T-cell (primary cell): ENCODE measurements around the gene MRPS31. TPM values are rescaled to one million over a fixed set of nuclear protein-coding genes. Genes with fewer than 3 reads are reported as not detected.

Experiments
- ATAC-seq, 4 experiments: fragments of 200-7000 bp in 3 of 4; fragments of 150-1000 bp in 1 of 4; cut with Tn5 transposase; replicated peaks in 1 of 4; 1 replicate in 3 of 4; 2 replicates in 1 of 4; pipeline ENCODE4 v1.10.0; 2021; ENCODE audit warnings: moderate library complexity in 3 of 4, mild to moderate bottlenecking in 2 of 4, moderate number of reproducible peaks in 1 of 4
- CTCF ChIA-PET, 2 donors: fragments of 300-600 bp; sonication (Branson Sonifier 250); formaldehyde crosslinking; loops; one replicate each; lab custom pipeline; 2022; ENCODE audit warnings: antibody characterized with exemption in 2 of 2; lab: Charles Lee
- POLR2A ChIA-PET, 2 donors: fragments of 300-600 bp; sonication (Branson Sonifier 250); formaldehyde crosslinking; loops; one replicate each; lab custom pipeline; 2022; ENCODE audit warnings: antibody characterized with exemption in 2 of 2; lab: Charles Lee
- DNase-seq, 35 experiments: peaks; one replicate each; pipeline versions ENCODE4 v3.0.0 to v3.0.0-alpha.2; 2013 to 2023
- H3K27ac ChIP-seq: one replicate; pipeline ENCODE4 v1.5.1; 2013; ENCODE audit warnings: low read length
- H3K27me3 ChIP-seq, 2 experiments: replicated peaks in 1 of 2; 1 replicate in 1 of 2; 2 replicates in 1 of 2; pipeline versions ENCODE4 v1.6.1 to v1.7.0; 2013; ENCODE audit warnings: low read length in 1 of 2, mixed read lengths in 1 of 2; ENCODE audit not compliant: control insufficient read depth in 2 of 2, insufficient read depth in 2 of 2; ENCODE audit errors: extremely low read depth in 1 of 2
- H3K36me3 ChIP-seq, 2 donors: 1 replicate in 1 of 2; 2 replicates in 1 of 2; pipeline versions ENCODE4 v1.6.1 to v1.7.0; 2013; ENCODE audit warnings: low read length in 1 of 2; ENCODE audit not compliant: control insufficient read depth in 2 of 2, insufficient read depth in 1 of 2; ENCODE audit errors: extremely low read depth in 1 of 2
- H3K4me1 ChIP-seq, 2 experiments: 1 replicate in 1 of 2; 2 replicates in 1 of 2; pipeline versions ENCODE4 v1.6.1 to v1.7.0; 2013; ENCODE audit warnings: low read length in 2 of 2, mixed read lengths in 1 of 2; ENCODE audit not compliant: insufficient read depth in 2 of 2, control insufficient read depth in 1 of 2; ENCODE audit errors: extremely low read depth in 1 of 2
- H3K4me3 ChIP-seq, 2 donors: 1 replicate in 1 of 2; 2 replicates in 1 of 2; pipeline versions ENCODE4 v1.5.1 to v1.7.0; 2013; ENCODE audit warnings: mild to moderate bottlenecking in 2 of 2, low read length in 1 of 2, moderate library complexity in 1 of 2; ENCODE audit not compliant: control insufficient read depth in 1 of 2; ENCODE audit errors: extremely low read depth in 1 of 2
- H3K9me3 ChIP-seq: 2 replicates; pipeline ENCODE4 v1.7.0; 2013
- H3K27ac Mint-ChIP-seq, 2 donors: one replicate each; pipeline ENCODE4 v1.8.0; 2020 to 2021; ENCODE audit warnings: mild to moderate bottlenecking in 2 of 2, mixed read lengths in 2 of 2
- H3K27me3 Mint-ChIP-seq, 2 donors: one replicate each; pipeline ENCODE4 v1.8.0; 2021 to 2022; ENCODE audit warnings: mixed read lengths in 2 of 2
- H3K36me3 Mint-ChIP-seq: one replicate; pipeline ENCODE4 v1.8.0; 2021; ENCODE audit warnings: mixed read lengths
- H3K4me1 Mint-ChIP-seq, 3 donors: one replicate each; pipeline ENCODE4 v1.8.0; 2020 to 2022; ENCODE audit warnings: mixed read lengths in 3 of 3, mild to moderate bottlenecking in 1 of 3
- H3K4me3 Mint-ChIP-seq, 3 donors: one replicate each; pipeline ENCODE4 v1.8.0; 2020 to 2022; ENCODE audit warnings: mild to moderate bottlenecking in 3 of 3, mixed read lengths in 3 of 3, moderate library complexity in 3 of 3
- H3K9me3 Mint-ChIP-seq, 3 donors: one replicate each; pipeline ENCODE4 v1.8.0; 2020 to 2022; ENCODE audit warnings: mixed read lengths in 3 of 3
- WGBS: methylation state at CpG from one replicate; pipeline ENCODE4 v1.1.5; 2013; ENCODE audit warnings: missing lambda C conversion rate; ENCODE audit not compliant: insufficient coverage; 5-methylcytosine and 5-hydroxymethylcytosine counted together
- total RNA-seq, 35 experiments: library from RNA in 6 of 35; stranded (reverse) in 6 of 35; fragments of 120-200 nt in 1 of 35; gene quantifications; one replicate each; pipeline versions ENCODE4 v1.2.1 to v1.2.4 and lab custom pipeline; 2013 to 2026

MRPS31 gene
- total RNA-seq, 5 donors from 2014 or later (not counting 1 experiment from before 2014, with no cell fraction given): 19.2 to 34.4 (median 28.5) TPM

- DNase-seq: no peak
- peak overlapping the region in 1 of 2 donors; percentile 66 for H3K27ac Mint-ChIP-seq
- ChIA-PET CTCF (interaction anchor here in 1 of 2 donors (0.5 to 0.6 kb wide), 2 partner anchors 53 to 102 kb away, joined by 3 read pairs; no protein-coding TSS in a partner anchor), POLR2A (no interaction called here)
- Histone ChIP-seq H3K9me3 (no peaks in the 10 kb centered on the region), H3K36me3 (peaks cover 8 to 52% of the 10 kb centered on the region in 2 donors), H3K4me3 (no peak overlapping the region), H3K27me3 (no peaks in the 10 kb centered on the region), H3K27ac (no peak overlapping the region), H3K4me1 (peaks cover 0 to 6% of the 10 kb centered on the region in 2 experiments)
- no peaks in the 10 kb centered on the region for H3K9me3 Mint-ChIP-seq
- ATAC-seq: no peak
- H3K4me1 Mint-ChIP-seq: peaks cover 9 to 18% (median 16%) of the 10 kb centered on the region in 3 donors
- H3K27me3 Mint-ChIP-seq: no peaks in the 10 kb centered on the region
- WGBS: 93% methylated on average over 3 of the region's 5 CpGs
- peaks cover 64% of the 10 kb centered on the region for H3K36me3 Mint-ChIP-seq
- H3K4me3 Mint-ChIP-seq: no peak overlapping the region
Measured at GRCh38 chr13:40800559-40800958, 29.6 kb upstream of the MRPS31 start.

- CTCF ChIA-PET: no interaction called here
- H3K9me3 Mint-ChIP-seq: no peaks in the 10 kb centered on the region
Measured at GRCh38 chr13:40799508-40799907, 28.5 kb upstream of the MRPS31 start.

GRCh38 chr13:40798380-40798779, 27.4 kb upstream of the MRPS31 start:
- DNase-seq (peak in 9 of 35 experiments; percentile 6 to 48 (median 13)), ATAC-seq (peak; percentile 48 to 81 (median 70))
- no peaks in the 10 kb centered on the region for H3K27me3 ChIP-seq
- peak overlapping the region; percentile 53 to 64 (median 59) for H3K4me3 Mint-ChIP-seq
- H3K4me3 ChIP-seq: peak overlapping the region in 1 of 2 donors; percentile 19
- H3K27me3 Mint-ChIP-seq: no peaks in the 10 kb centered on the region
- no peaks in the 10 kb centered on the region for H3K9me3 ChIP-seq
- peaks cover 9 to 18% (median 18%) of the 10 kb centered on the region in 3 donors for H3K4me1 Mint-ChIP-seq
- H3K36me3 Mint-ChIP-seq: peaks cover 60% of the 10 kb centered on the region
- 68% methylated on average over 3 of the region's 9 CpGs for WGBS
- ChIA-PET CTCF (interaction anchor here in 1 of 2 donors (0.6 to 1.1 kb wide), 2 partner anchors 28 to 1257 kb away, joined by 3 read pairs; no protein-coding TSS in a partner anchor), POLR2A (interaction anchor here in 1 of 2 donors (0.6 kb wide), 1 partner anchor 84 kb away, joined by 3 read pairs; no protein-coding TSS in a partner anchor)
- H3K9me3 Mint-ChIP-seq: no peaks in the 10 kb centered on the region
- H3K27ac ChIP-seq: peak overlapping the region; percentile 44
- peaks cover 0 to 6% of the 10 kb centered on the region in 2 experiments for H3K4me1 ChIP-seq
- H3K36me3 ChIP-seq: peaks cover 2 to 56% of the 10 kb centered on the region in 2 donors
- peak overlapping the region; percentile 78 to 91 for H3K27ac Mint-ChIP-seq

More at GRCh38 chr13:40799508-40799907, 28.5 kb upstream of the MRPS31 start:
- no peaks in the 10 kb centered on the region for H3K9me3 ChIP-seq
- peaks cover 9 to 18% (median 18%) of the 10 kb centered on the region in 3 donors for H3K4me1 Mint-ChIP-seq
- no peak overlapping the region for H3K4me3 Mint-ChIP-seq
- peaks cover 0 to 6% of the 10 kb centered on the region in 2 experiments for H3K4me1 ChIP-seq
- H3K4me3 ChIP-seq: no peak overlapping the region
- peaks cover 2 to 53% of the 10 kb centered on the region in 2 donors for H3K36me3 ChIP-seq
- POLR2A ChIA-PET: no interaction called here
- ATAC-seq (no peak), DNase-seq (no peak)
- no peak overlapping the region for H3K27ac ChIP-seq
- peaks cover 65% of the 10 kb centered on the region for H3K36me3 Mint-ChIP-seq
- 100% methylated on average over 1 of the region's 4 CpGs for WGBS
- no peaks in the 10 kb centered on the region for H3K27me3 ChIP-seq
- peak overlapping the region in 1 of 2 donors; percentile 91 for H3K27ac Mint-ChIP-seq
- no peaks in the 10 kb centered on the region for H3K27me3 Mint-ChIP-seq

GRCh38 chr13:40796649-40797048, 25.7 kb upstream of the MRPS31 start:
- H3K4me3 ChIP-seq: no peak overlapping the region
- Mint-ChIP-seq H3K4me1 (peaks cover 13 to 29% (median 29%) of the 10 kb centered on the region in 3 donors), H3K9me3 (no peaks in the 10 kb centered on the region), H3K27me3 (no peaks in the 10 kb centered on the region), H3K27ac (peak overlapping the region; percentile 15 to 17), H3K36me3 (peaks cover 50% of the 10 kb centered on the region), H3K4me3 (no peak overlapping the region)
- CTCF ChIA-PET: no interaction called here
- no peak for DNase-seq
- no peaks in the 10 kb centered on the region for H3K9me3 ChIP-seq
- peaks cover 2 to 47% of the 10 kb centered on the region in 2 donors for H3K36me3 ChIP-seq
- peaks cover 0 to 8% of the 10 kb centered on the region in 2 experiments for H3K4me1 ChIP-seq
- 100% methylated on average over 2 of the region's 6 CpGs for WGBS
- POLR2A ChIA-PET: interaction anchor here in 1 of 2 donors (0.7 kb wide), 1 partner anchor 28 kb away, joined by 4 read pairs; no protein-coding TSS in a partner anchor
- H3K27me3 ChIP-seq: no peaks in the 10 kb centered on the region
- no peak overlapping the region for H3K27ac ChIP-seq
- ATAC-seq: no peak

- Histone ChIP-seq H3K36me3 (peaks cover 2 to 36% of the 10 kb centered on the region in 2 donors), H3K27me3 (no peaks in the 10 kb centered on the region), H3K9me3 (no peaks in the 10 kb centered on the region), H3K27ac (no peak overlapping the region), H3K4me3 (no peak overlapping the region), H3K4me1 (peaks cover 0 to 17% of the 10 kb centered on the region in 2 experiments)
- ATAC-seq: no peak
- ChIA-PET POLR2A (interaction anchor here in 1 of 2 donors (0.7 kb wide), 1 partner anchor 1098 kb away, joined by 5 read pairs; no protein-coding TSS in a partner anchor), CTCF (no interaction called here)
- WGBS: 95% methylated on average over 6 of the region's 13 CpGs
- Mint-ChIP-seq H3K4me1 (peaks cover 13 to 42% (median 40%) of the 10 kb centered on the region in 3 donors), H3K36me3 (peaks cover 34% of the 10 kb centered on the region), H3K4me3 (no peak overlapping the region), H3K9me3 (no peaks in the 10 kb centered on the region), H3K27me3 (no peaks in the 10 kb centered on the region), H3K27ac (no peak overlapping the region)
- no peak for DNase-seq
Measured at GRCh38 chr13:40794414-40795368, 23.7 kb upstream of the MRPS31 start.

- POLR2A ChIA-PET: no interaction called here
- no peak overlapping the region for H3K4me3 ChIP-seq
- no peaks in the 10 kb centered on the region for H3K9me3 ChIP-seq
- DNase-seq: no peak
- H3K4me1 Mint-ChIP-seq: peaks cover 13 to 35% (median 33%) of the 10 kb centered on the region in 3 donors
- CTCF ChIA-PET: no interaction called here
- peak overlapping the region in 1 of 2 donors; percentile 74 for H3K27ac Mint-ChIP-seq
- no peaks in the 10 kb centered on the region for H3K9me3 Mint-ChIP-seq
- peaks cover 2 to 20% of the 10 kb centered on the region in 2 experiments for H3K4me1 ChIP-seq
- ATAC-seq: no peak
- no peaks in the 10 kb centered on the region for H3K27me3 ChIP-seq
- no peaks in the 10 kb centered on the region for H3K27me3 Mint-ChIP-seq
- H3K4me3 Mint-ChIP-seq: no peak overlapping the region
- no CpG with 5 or more reads among the region's 3 CpGs for WGBS
- H3K36me3 ChIP-seq: peaks cover 0 to 25% of the 10 kb centered on the region in 2 donors
- H3K27ac ChIP-seq: no peak overlapping the region
- peaks cover 23% of the 10 kb centered on the region for H3K36me3 Mint-ChIP-seq
Measured at GRCh38 chr13:40793339-40793738, 22.3 kb upstream of the MRPS31 start.
